Measurements from ENCODE around the gene IFT74.
A peak's percentile ranks its signal among the peaks of the same experiment; 100 is the strongest.

IFT74 gene

DNA sequence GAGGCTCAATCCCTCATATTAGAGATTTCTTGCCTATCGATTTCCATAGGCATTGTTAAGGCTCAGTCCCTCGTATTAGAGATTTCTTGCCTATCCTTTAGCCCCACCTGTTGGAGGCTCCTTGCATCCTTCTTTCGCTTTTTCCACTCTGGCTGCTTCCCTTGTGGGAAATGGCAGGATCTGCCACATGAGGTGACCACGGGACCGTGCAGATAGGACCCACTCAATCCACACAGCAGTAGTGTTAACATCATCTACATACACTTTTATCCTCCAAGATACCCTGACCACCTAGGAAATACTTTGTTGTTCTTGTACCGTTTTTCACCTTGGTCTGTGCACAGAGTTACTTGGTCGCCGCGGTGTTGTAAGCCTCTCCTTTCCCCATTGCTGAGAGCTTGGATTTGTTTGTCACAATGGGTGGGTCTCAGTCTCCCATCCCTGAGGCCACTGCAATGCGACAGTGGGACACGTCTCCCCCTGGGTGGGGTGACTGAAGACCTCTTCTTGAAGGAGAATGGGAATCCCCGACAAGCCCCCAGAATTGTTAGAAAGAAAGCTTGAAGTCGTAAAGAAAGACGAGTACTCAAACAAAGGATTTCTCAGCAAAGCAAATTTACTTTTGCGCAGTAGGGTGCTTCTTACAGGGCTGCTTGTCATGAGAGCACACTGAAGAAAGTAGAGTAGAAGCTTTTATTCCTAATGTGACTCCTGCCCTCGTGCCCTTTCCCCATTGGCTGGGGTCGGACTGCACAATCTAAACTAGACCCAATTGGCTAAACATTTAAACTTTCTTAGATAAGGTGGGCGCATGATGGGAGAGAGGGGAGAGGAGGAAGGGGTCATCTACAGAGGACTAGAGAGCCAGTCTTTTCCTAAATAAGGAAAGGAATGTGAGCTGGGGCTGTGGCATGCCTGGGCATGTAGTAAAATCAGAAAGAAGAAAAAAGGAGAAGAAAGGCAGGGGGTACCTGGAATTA, 19.8 kb downstream of the IFT74 start:
- peak in 1 of 2 experiments; percentile 1 for DNase-seq

DNA sequence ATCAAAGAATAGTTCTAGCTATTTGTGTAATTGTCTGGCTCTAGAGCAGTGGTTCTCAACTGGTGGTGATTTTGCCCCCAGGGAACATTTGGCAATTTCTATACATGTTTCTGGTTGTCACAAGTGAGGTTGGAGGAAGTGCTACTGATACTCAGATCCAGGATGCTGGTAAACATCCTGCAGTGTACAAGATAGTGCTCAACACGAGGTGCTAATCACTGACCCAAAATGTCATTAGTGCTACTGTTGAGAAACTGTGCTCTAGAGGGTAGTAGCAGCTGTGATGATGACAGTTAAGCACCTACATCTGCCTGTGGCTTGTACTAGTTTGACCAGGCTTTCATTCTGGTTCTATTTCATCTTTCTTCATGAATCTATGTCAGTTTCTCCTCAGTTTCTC, 27.1 kb downstream of the IFT74 start:
- DNase-seq, result no peak

DNA sequence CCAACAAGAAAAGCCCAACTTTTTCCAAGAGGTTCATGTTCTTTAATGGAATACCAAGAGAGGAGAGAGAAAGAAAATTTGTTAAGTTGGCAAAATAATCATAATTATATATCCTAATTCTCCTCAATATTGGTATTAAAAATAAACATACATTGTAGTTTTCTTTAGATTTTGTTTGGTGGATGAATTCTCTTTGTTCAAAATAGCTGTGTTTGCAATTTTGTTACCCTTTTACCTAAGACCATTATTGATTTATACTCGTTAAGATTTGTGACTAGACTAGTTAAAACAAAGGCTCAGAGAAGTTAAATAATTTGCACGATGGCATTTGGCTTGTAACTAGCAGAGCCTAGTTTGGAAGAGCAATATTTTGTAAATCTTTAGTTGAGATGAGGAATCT, 39.6 kb downstream of the IFT74 start:
- no peak for DNase-seq

DNA sequence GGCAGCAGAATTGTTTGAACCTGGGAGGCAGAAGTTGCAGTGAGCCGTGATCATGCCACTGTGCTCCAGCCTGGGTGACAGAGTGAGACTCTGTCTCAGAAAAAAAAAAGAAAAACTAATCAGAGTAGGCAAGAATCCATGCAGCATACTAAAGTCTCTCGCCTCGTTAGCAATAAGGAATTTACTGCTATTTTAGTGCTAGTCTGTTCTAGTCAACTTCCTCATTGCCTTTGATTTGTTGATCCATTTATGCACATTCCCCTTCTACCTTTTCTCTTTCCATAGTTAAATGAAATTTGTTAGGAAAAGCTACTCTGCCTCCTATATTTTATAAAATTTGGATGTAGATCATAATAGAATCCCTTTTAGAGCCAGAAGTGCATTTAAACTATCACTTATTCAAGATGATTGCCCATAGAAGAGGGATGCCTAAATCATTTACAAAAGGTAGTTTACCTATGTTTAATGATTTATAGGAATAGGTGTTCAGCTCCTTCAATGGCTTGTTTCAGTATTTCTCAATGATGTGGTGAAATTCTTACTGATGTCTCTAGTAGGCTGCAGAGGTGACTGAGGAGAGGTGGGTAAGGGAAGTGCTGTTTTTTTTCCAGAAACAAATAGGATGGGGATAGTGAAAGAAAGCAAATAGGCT, 47.3 kb downstream of the IFT74 start:
- DNase-seq, result no peak

DNA sequence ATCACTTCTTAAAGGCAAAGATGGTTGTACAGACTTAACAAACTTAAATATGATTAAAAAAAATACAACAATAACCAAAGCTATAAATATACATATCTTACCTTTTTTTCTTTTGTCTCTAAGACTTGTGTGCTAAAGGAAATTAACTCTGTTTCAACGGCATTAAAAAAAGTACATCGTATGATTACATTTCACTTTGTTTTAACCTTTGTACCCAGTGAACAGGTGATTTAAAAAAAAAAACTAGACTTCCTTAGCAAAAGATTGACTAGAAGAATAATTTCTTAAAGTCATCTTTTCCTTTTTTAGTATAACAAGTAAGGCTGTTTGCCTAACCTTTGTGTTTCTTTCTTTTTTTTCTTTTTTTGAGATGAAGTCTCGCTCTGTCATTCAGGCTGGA, 49.3 kb downstream of the IFT74 start, which contains the start of gene LRRC19:
TSS of gene LRRC19 (minus strand) at position 182 of the 400 bp plus-strand sequence. CDS start 5,978 bp downstream, outside the sequence.
- DNase-seq, result no peak

DNA sequence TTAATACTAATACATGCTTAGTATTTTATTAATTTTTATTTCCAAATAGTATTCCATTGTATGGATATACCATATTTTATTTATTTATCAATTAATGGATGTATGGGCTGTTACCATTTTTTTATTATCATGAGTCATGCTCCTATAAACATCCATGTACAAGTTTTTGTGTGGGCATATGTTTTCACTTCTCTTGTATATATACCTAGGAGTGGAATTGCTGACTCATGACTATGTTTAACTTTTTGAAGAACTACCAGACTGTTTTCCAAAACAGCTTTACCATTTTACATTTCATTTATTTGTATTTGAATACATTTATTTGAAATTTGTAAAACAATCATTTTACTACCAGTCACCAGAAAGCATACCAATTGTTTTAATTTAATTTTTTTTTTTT, 63.4 kb downstream of the IFT74 start:
- DNase-seq, result no peak

DNA sequence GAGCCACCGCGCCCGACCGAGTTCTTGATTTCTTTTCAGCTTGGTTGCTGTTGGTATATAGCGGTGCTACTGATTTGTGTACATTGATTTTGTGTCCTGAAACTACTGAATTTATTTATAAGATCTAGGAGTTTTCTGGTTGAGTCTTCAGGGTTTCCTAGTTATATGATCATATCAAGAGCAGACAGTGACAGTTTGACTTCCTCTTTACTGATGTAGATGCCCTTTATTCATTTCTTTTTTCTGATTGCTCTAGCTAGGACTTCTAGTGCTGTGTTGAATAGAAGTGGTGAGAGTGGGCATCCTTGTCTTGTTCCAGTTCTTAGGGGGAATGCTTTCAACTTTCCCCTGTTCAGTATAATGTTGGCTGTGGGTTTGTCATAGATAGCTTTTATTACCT, 66.7 kb downstream of the IFT74 start:
- DNase-seq, result no peak

DNA sequence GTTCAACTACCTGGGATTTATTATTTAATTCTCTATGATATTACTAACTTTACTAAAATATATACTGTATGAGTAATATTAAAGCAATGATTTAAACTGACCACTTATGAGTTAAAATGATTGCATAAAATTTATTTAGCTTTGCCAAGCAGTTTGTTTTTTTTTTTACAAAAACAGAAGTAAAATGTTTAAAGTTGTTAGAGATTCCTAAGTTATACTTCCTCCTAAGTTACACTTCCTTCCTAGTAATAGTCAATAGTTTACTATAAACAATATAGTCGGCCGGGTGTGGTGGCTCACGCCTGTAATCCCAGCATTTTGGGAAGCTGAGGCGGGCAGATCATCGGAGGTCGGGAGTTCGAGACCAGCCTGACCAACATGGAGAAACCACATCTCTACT, 73.0 kb downstream of the IFT74 start:
- DNase-seq, result no peak

DNA sequence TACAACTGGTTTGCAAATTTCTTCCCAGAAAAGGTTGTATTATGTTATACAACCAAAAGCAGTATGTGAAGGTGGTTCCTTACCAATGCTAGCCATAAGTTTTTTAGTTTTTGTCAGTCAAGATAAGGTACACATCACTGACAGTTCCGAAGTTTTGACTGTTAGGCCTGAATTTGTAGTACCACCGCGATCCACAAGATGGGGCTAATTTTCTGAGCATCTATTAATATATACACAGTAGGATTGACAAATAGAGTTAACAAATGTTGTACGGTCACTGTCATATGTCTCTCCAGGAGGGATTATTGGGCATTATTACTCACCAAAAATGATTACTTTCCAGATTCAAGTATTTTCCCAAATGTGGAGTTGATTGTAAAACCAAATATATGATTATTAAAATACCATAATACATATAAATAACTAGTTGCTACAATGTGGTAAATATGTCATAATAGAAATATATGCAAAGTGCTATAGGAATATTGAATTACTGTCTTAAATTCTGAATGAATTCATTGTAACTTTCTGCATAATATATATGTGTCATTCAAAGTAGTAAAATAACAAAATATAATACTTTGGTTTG, 77.7 kb downstream of the IFT74 start:
- peak in 1 of 2 experiments; percentile 16 for DNase-seq

DNA sequence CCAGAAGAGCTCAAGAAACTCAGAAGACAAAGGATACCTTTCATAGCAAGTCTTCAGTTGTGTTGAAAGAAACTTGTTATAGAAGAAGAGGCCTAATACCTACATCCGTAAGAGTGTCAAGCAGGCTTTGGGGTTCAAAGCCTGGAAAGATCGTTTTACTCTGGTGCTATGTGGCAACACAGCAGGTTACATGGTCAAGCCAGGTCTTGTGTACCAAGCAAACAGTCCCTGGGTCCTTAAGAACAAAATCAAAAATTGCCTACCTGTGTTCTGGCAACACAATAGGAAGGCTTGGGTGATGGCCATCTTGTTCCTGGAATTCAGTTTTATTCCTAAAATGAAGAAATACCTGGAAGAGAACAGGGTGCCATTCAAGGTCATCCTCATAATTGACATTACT, 81.3 kb downstream of the IFT74 start:
- DNase-seq, result no peak

DNA sequence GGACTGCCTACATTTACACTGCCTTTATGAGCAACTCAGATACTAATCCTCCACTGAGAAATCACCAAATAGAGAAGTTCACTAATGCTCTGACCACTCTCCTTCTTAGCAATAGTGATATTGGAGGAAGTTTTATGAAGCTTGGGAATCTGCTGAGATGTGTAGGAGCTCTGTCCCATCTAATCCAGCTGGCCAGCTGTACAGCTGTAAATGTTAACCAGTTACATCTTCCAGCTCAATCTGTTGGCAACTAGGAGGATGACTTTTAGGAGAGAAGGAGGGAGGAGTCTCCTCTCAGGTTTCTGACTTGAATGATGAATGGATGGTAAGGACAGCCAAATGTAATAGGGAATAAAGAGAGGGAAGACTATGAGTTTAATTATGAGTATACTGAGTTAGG, 85.5 kb downstream of the IFT74 start:
- no peak for DNase-seq

DNA sequence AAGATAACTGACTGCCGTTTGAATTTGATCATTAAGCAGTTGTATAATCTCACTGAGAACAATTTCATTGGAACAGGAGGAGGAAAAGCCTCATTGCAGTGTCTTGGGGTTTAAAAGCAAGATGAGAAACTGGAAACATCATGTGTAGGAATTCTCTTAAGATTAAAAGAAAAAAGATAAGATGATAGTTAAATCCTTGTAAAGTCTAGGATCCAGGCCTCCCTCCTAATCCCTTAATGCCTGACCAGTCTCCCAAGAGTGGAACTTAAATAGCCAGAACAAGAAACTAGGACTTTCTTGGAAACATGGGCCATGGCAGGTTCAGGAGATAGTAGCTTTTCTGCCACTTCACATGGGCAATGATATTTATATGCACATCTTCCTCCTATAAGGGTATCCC, 86.3 kb downstream of the IFT74 start:
- DNase-seq, result no peak

DNA sequence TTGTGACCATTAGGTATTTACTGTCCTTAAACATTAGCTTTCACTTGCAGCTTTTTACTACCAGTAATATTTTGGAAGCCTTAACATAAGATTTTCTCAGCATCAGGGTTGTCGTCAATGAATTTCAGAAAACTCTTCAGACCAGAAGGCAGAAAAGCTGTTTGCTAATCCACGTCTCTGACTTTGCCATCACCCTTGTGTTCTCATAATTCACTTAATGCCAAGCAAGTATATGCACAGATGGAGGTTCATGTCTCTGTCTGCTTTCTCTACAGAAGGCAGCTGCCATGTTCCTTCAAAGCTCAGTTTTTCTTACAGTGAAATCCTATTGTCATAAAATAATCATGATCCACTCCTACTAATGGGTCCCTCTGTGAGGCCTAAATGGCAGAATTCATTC, 87.0 kb downstream of the IFT74 start:
- no peak for DNase-seq

DNA sequence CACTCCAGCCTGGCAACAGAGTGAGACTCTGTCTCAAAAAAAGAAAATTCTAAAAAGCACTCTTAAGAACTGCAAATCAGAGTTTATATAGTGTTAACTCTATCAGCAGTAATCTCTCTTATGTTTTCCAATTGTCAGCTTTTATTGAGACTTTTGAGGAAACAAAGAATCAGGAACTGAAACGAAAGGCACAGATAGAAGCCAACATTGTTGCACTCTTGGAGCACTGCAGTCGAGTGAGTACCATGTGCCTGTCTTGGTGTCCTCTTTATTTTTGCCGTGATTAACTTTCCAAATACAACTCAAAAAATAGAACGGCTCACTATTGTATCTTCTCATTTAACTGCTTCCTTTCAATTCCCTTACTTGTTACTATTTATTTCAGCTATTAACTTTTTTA, 90.9 kb downstream of the IFT74 start:
- DNase-seq, result no peak

DNA sequence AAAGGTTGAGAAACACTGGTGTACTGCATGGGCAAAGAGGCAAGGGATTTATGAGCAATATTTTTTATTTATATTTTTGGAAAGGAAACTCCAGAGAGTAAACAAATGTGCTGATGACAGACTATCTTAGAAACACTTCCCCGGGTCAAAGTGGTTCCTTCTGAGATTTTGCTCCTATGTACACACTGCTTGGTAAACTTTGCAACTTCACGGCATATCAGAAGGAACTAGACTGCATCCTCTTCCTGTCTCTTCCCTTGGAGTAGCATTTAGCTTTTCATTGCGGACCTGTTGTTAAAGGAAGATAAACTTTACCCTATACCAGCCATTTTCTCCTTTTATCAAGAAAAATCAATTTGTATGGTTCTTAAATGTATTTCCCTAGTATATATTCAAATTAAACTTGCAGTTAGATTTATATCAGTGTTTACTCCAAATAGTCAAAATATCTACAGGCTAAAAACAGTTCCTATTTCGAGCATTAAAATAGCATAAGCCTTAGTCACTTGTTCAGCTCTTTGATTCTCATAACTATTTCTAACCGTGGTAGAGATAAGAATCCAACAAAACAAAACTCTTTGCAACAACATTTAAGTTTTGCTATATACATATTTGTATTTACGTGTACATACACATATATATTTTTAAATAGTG, 97.3 kb downstream of the IFT74 start:
- no peak for DNase-seq

DNA sequence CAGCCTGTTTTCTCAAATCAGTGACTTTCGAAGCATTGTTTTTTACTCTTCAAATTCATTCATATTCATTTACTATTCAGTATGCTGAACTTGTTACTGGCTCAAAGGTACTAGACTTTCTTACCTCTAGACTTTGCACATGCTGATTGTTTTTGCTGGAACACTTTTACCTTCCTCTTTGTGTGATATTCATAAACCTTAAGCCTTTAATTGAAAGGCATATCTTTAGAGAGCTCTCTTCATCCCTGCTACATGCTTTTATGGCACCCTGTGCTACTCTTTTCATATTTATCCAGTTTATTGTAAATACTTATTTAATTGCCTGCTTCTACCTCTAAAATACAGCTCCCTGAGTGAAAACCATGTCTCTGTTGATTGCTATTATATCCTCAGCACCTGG, 97.9 kb downstream of the IFT74 start:
- DNase-seq, result no peak

DNA sequence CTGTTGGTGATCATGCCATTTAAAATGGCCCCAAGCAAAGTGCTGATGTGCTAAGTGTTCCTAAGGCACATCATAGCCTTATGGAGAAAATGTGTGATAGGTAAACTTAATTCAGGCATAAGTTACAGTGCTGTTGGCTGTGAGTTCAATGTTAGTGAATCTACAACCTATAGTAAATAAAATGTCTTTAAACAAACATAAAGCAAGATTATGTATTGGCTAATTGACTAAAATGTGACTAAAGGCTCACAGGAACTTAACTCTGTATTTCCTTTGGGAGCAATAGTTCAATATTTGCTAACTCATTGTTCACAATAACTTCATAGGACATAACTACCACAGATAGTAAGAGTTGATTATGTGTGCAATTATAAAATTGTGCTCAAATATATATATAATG, 98.6 kb downstream of the IFT74 start:
- no peak for DNase-seq

DNA sequence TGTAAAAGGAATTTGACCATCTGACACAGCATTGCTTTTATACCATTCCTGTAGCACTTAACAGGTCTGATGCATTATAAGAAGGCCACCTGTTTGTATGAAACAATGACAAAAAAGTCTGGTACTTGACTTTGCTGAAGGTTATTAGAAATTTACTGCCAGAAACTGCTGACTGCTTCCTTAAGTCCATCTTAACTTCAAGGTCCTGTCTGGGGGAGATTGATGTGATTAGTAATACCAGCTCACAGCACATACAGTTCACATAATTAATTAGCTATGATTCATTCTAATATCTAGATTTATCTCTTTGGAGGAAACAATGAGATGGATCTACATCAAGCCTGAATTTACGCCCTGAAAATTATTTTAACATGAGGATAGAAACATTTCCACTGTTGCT, 103.2 kb downstream of the IFT74 start:
- no peak for DNase-seq

DNA sequence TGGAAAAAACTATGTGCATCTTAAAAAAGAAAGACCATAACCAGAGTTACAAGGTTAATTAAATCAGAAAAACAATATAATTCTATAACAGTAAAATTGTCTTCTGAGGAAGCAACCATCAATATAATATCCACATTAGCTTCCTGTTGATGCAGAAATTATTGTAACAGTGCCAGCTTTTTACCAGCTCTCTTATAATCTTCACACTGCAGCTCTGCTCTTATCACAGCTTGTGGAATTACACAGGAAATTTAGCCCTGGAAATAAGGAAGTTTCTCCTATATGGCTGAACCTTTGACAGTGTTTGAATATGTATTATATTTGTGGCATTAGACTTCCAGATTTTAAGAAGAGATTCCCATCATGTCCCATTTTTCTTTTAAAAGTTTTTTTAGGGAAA, 103.7 kb downstream of the IFT74 start:
- no peak for DNase-seq

DNA sequence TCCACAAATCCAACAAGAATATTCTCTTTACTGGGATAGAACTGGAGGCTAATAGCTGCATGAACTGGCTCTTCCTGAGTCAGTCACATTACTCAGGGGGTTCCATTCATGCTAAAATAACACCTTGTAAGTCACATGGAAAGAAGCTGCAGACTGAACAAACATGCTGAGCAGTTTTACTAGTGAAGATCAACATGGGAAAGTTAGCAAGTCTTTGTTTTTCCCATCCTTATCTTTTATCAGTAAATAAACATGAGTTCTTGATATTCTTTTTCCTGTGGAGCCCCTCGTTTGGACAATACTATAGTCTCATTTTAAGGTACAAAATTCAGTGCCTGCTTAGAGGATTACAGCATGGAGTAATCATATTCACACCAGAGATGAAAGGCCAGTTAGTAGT, 109.1 kb downstream of the IFT74 start:
- DNase-seq, result no peak

DNA sequence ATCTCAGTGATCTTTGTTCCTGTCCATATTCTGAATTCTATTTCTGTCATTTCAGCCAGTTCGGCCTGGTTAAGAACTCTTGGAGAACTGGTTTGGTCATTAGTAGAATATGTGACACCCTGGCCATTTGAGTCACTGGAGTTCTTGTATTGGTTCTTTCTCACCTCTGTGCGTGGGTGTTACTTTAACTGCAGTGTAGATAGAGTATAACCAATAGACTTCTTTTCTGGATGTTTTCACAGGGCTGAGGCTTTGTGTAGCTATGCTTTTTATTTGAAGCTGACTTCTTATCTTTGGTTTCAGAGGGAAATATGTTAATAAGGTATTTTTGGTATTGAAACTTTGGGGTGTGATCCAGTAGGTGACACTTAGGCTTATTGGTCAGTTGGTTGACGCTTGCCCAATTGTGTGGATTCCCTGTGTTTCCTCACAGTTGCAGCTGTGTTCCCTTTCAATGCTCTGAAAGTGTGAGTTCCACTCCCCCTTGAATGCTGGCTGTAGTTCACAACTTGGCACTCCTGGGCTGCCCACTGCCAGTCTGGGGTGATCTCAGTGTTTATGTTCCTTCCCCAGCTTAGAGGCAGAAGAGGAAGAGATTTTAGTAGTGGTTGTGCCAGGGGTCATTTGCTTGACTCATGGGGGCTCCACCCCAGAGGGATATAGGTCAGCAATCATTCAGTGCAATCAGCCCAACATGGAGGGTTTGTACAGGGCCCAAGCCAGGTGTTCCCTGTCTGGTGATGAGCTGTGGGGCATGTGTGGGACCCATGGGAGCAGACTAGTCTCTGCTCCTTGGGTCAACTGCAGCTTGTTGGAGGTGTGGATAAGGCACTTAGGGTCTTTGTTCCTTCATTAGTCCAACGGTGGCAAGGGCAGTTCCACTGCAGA, 117.9 kb downstream of the IFT74 start:
- no peak for DNase-seq

DNA sequence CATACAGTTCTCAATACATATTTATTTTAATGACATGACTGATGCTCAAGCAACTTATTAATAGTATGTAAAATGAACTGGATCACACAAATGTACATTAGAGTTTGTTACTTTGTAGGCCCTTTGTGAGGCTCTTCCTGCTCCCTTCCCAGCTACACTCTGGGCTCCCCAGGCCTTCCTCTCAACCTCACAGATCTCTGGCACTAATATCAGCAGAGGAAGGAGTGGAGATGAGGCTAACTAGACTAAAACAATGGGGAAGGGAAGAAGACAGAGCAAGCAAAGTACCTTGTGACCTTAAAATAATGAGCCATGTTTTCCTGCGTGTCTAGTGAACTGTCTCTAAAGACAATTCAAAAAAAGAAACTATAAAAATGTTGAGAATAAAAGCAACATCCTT, 122.5 kb downstream of the IFT74 start:
- DNase-seq, result no peak
